Measurements from ENCODE around the gene MYOM3.
"Not testable (repeated sequence)": the region's sequence is repeated elsewhere in the genome, so short reads cannot be mapped to it uniquely, and the experiment has no call there.

The MYOM3 gene

GRCh38 chr1:24069817-24070216 lies 42.1 kb downstream of the MYOM3 start:
- DNase-seq = no peak

GRCh38 chr1:24067978-24068377 lies 44.0 kb downstream of the MYOM3 start:
- no peak for DNase-seq

GRCh38 chr1:24065304-24065703 lies 46.6 kb downstream of the MYOM3 start:
- DNase-seq = no peak

- no peak for DNase-seq
Measured at GRCh38 chr1:24062221-24062620, 49.7 kb downstream of the MYOM3 start.

DNA sequence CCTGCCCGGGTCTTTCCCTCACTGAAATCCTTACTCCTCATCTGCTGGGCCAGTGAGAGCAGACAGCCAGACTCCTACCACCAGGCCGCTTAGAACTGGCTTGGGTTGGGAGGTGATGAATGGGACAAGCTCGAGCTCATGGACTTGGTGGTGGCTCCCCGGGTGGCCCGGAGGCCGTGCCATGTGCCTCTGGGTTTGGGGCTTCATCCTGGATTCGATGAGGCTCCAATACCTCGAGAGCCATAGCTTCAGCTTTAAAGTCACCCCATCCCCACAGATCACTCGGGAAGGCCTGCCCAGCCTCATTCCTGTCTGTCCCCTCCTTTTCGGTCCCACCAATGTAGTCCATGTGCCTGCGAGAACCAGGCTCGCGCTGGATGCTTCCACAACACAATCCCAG lies 51.5 kb downstream of the MYOM3 start:
- no peak for DNase-seq

- DNase-seq = no peak
Measured at GRCh38 chr1:24058671-24059455, 53.1 kb downstream of the MYOM3 start.

- DNase-seq = no peak
Measured at GRCh38 chr1:24057171-24057570, 54.8 kb downstream of the MYOM3 start.

- no peak for DNase-seq
Measured at GRCh38 chr1:24055681-24056080, 56.3 kb downstream of the MYOM3 start.

- no peak for DNase-seq
Measured at GRCh38 chr1:24052220-24052619, 59.7 kb downstream of the MYOM3 start.

GRCh38 chr1:24051206-24051945 lies 60.6 kb downstream of the MYOM3 start:
- no peak for DNase-seq

- no peak for DNase-seq
Measured at GRCh38 chr1:24049733-24050132, 62.2 kb downstream of the MYOM3 start.

DNA sequence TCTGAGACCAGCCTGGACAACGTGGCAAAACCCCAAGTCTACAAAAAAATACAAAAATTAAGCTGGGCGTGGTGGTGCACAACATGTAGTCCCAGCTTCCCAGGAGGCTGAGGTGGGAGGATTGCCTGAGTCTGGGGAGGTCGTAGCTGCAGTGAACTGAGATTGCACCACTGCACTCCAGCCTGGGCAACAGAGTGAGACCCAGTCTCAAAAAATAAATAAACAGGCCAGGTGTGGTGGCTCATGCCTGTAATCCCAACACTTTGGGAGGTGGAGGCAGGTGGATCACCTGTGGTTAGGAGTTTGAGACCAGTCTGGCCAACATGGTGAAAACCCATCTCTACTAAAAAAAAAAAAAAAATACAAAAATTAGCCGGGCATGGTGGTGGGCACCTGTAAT lies 63.0 kb downstream of the MYOM3 start:
- not testable (repeated sequence) for DNase-seq

GRCh38 chr1:24048205-24048869 lies 63.6 kb downstream of the MYOM3 start:
- no peak for DNase-seq

DNA sequence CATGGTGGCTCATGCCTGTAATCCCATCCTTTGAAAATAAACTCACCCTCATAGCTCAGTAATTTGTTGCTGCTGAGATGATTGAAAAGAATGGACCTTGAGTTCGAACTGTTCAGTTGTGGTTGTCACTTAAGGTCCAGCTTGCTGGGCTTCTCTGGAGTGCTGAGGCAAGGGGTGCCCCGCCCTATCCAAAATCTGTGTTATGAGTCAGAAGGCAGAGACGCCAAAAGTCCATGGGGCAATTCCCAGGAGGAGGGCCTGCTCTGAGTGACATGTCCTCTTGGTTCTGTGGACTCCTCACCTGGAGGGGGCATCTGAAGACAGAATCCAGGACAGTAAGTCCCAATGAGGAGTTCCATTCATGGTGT lies 64.8 kb downstream of the MYOM3 start:
- DNase-seq = no peak

DNA sequence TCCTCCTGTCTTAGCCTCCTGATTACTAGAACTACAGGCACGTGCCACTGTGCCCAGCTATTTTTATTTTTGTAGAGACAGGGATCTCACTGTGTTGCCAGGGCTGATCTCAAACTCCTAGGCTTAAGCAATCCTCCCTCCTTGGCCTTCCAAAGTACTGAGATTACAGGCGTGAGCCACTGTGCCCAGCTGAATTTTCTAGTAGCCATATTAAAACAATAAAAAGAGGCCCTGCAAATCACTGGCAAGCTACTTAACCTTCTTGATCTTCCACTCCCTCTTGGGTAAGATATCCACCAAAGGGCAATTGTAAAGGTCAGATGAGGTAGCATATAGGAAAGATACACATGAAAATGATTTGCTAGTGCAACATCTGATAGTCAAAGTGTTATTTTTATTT lies 66.2 kb downstream of the MYOM3 start:
- no peak for DNase-seq

GRCh38 chr1:24044672-24045071 lies 67.3 kb downstream of the MYOM3 start:
- not testable (repeated sequence) for DNase-seq

GRCh38 chr1:24043345-24044032 lies 68.4 kb downstream of the MYOM3 start:
- no peak for DNase-seq

DNA sequence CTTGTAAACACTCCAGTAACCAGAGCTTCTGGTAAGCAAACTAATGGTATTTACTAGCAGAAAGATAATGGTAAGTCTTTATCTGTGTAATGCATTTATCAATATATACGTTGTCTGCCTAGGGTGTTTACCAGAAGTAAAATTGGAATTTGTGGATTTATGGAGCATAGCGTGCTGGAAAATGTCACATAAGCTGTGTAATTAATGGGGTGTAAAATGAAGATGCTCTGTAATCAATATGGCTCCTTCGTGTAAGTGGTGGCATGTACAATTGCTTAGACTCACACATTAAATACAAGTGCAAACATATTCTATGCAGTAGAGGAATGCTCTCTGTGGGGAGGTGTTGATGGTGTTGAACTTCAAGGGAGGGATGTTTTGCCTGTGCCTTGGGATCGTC lies 69.6 kb downstream of the MYOM3 start:
- DNase-seq = no peak

DNA sequence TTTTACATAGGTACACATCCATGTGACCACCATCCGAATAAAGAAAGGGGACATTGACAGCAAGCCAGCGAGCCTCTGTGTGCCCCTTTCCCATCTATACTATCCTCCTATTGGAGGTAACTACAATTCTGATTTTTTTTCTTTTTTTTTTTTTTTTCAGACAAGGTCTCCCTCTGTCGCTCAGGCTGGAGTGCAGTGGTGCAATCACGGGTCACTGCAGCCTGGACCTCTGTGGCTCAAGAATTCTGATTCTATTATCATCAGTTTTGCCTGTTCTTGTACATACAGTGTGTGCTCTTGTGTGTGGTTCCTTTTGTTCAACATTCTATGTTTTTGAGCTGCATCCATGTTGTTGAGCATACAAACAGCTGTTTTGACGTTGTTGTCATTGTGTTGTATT lies 75.8 kb downstream of the MYOM3 start:
- no peak for DNase-seq

GRCh38 chr1:24032981-24033380 lies 79.0 kb downstream of the MYOM3 start:
- DNase-seq = no peak

- not testable (repeated sequence) for DNase-seq
Measured at GRCh38 chr1:24030976-24031516, 80.9 kb downstream of the MYOM3 start.

- peak in 1 of 2 experiments; percentile 57 for DNase-seq
Measured at GRCh38 chr1:24027838-24028468, 84.0 kb downstream of the MYOM3 start.
